Esophagus muscularis mucosa (tissue), 4 donors: ENCODE results near the gene NMT2.

Experiments
- EP300 ChIP-seq: sonication (generic); formaldehyde crosslinking; IDR thresholded peaks from one replicate; pipeline ENCODE4 v1.6.1; 2017; ENCODE audit warnings: antibody characterized with exemption
- POLR2A ChIP-seq: fragments of 450-650 bp; IDR thresholded peaks from one replicate; pipeline ENCODE4 v1.6.1; 2017; ENCODE audit warnings: antibody characterized with exemption, moderate library complexity, mild to moderate bottlenecking, low read depth
- POLR2AphosphoS5 ChIP-seq, 2 donors: sonication (generic); formaldehyde crosslinking; IDR thresholded peaks; one replicate each; pipeline ENCODE4 v1.6.1; 2017; ENCODE audit warnings: antibody characterized with exemption in 2 of 2
- TF ChIP-seq, protein P1 (sequence below), 3 experiments: fragments of 200-600 bp in 2 of 3; fragments of 450-650 bp in 1 of 3; sonication (generic) in 2 of 3; IDR thresholded peaks; one replicate each; pipeline ENCODE4 v1.5.1; 2017 to 2019; ENCODE audit warnings: antibody characterized with exemption in 3 of 3, mild to moderate bottlenecking in 2 of 3, moderate library complexity in 1 of 3

DNA sequence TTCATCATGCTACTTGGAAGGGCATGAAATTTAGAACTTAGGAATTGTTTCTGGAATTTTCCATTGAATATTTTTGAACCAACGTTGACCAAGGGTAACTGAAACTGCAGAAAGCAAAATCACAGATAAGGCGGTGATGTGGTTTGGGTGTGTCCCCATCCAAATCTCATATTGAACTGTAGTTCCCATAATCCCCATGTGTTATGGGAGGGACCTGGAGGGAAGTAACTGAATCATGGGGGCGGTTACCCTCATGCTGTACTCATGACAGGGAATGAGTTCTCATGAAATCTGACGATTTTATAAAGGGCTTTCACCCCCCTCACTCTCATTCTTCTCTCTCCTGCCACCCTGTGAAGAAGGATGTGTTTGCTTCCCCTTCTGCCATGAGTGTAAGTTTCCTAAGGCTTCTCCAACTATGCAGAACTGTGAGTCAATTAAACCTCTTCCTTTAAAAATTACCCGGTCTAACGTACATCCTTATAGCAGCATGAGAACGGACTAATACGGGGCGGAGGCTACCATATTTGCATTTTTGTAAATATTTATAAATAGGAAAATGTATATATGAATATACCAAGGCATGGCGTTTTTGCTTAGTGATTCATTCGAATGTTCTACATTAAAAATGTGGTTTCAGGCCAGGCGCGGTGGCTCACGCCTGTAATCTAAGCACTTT, 12.4 kb downstream of the NMT2 start:
- TF ChIP-seq, protein P1, sequence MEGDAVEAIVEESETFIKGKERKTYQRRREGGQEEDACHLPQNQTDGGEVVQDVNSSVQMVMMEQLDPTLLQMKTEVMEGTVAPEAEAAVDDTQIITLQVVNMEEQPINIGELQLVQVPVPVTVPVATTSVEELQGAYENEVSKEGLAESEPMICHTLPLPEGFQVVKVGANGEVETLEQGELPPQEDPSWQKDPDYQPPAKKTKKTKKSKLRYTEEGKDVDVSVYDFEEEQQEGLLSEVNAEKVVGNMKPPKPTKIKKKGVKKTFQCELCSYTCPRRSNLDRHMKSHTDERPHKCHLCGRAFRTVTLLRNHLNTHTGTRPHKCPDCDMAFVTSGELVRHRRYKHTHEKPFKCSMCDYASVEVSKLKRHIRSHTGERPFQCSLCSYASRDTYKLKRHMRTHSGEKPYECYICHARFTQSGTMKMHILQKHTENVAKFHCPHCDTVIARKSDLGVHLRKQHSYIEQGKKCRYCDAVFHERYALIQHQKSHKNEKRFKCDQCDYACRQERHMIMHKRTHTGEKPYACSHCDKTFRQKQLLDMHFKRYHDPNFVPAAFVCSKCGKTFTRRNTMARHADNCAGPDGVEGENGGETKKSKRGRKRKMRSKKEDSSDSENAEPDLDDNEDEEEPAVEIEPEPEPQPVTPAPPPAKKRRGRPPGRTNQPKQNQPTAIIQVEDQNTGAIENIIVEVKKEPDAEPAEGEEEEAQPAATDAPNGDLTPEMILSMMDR (IDR thresholded peaks at IDR 0.05), result no peak
- no peak for TF ChIP-seq POLR2A
- TF ChIP-seq POLR2AphosphoS5 (IDR thresholded peaks at IDR 0.05), result no peak
- TF ChIP-seq EP300, result no peak
